B cell (primary cell): ENCODE results near the gene TSPAN9.

ENCODE experiments used
- EZH2 ChIP-seq: IDR thresholded peaks from 2 replicates; pipeline ENCODE4 v1.6.1; 2012; ENCODE audit warnings: borderline replicate concordance, low read depth, mild to moderate bottlenecking, moderate library complexity, low read length; ENCODE audit not compliant: insufficient read depth, poor library complexity, severe bottlenecking
- TF ChIP-seq, protein P1 (sequence below): fragments of 200-600 bp; IDR thresholded peaks from one replicate; pipeline ENCODE4 v1.8.0; 2022; ENCODE audit warnings: antibody characterized with exemption, mild to moderate bottlenecking

GRCh38 chr12:3113671-3114325, 36.6 kb downstream of the TSPAN9 start:
- TF ChIP-seq EZH2, result no peak
- TF ChIP-seq, protein P1, sequence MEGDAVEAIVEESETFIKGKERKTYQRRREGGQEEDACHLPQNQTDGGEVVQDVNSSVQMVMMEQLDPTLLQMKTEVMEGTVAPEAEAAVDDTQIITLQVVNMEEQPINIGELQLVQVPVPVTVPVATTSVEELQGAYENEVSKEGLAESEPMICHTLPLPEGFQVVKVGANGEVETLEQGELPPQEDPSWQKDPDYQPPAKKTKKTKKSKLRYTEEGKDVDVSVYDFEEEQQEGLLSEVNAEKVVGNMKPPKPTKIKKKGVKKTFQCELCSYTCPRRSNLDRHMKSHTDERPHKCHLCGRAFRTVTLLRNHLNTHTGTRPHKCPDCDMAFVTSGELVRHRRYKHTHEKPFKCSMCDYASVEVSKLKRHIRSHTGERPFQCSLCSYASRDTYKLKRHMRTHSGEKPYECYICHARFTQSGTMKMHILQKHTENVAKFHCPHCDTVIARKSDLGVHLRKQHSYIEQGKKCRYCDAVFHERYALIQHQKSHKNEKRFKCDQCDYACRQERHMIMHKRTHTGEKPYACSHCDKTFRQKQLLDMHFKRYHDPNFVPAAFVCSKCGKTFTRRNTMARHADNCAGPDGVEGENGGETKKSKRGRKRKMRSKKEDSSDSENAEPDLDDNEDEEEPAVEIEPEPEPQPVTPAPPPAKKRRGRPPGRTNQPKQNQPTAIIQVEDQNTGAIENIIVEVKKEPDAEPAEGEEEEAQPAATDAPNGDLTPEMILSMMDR, result no peak
